NCI-H2107 (cell line): ENCODE data around the gene GART.
"Not testable (repeated sequence)": the region's sequence is repeated elsewhere in the genome, so short reads cannot be mapped to it uniquely, and the experiment has no call there.

Source experiments
- DNase-seq: peaks from one replicate; lab custom pipeline; 2025; lab: John Stamatoyannopoulos, UW

GART gene

GRCh38 chr21:33541756-33542639 is at the start of gene GART:
GART (minus strand) TSS chr21:33542117; CDS start chr21:33539315, 2,802 bp downstream.
- peak; percentile 84 for DNase-seq

- DNase-seq = peak; percentile 84
Measured at GRCh38 chr21:33588485-33589335, 46.8 kb upstream of the GART start, which contains the start of gene DONSON. DONSON (minus strand) TSS chr21:33588684; CDS start chr21:33588641, 43 bp downstream.

- DNase-seq = peak; percentile 12
Measured at GRCh38 chr21:33587792-33588484, 46.0 kb upstream of the GART start.

- DNase-seq = no peak
Measured at GRCh38 chr21:33586927-33587326, 45.0 kb upstream of the GART start.

- DNase-seq = no peak
Measured at GRCh38 chr21:33584455-33584854, 42.5 kb upstream of the GART start.

- DNase-seq = no peak
Measured at GRCh38 chr21:33578959-33579542, 37.1 kb upstream of the GART start.

- DNase-seq = no peak
Measured at GRCh38 chr21:33578214-33578613, 36.3 kb upstream of the GART start.

GRCh38 chr21:33576741-33577141 is 34.8 kb upstream of the GART start:
- DNase-seq = not testable (repeated sequence)

- no peak for DNase-seq
Measured at GRCh38 chr21:33572350-33572749, 30.4 kb upstream of the GART start.

GRCh38 chr21:33569991-33570390 is 28.1 kb upstream of the GART start:
- no peak for DNase-seq

- no peak for DNase-seq
Measured at GRCh38 chr21:33568448-33568847, 26.5 kb upstream of the GART start.

- no peak for DNase-seq
Measured at GRCh38 chr21:33567914-33568313, 26.0 kb upstream of the GART start.

GRCh38 chr21:33566514-33566913 is 24.6 kb upstream of the GART start:
- DNase-seq = no peak

- DNase-seq = no peak
Measured at GRCh38 chr21:33562389-33562788, 20.5 kb upstream of the GART start.

GRCh38 chr21:33561373-33561772 is 19.5 kb upstream of the GART start:
- DNase-seq = no peak

GRCh38 chr21:33560965-33561364 is 19.0 kb upstream of the GART start:
- DNase-seq = no peak

- no peak for DNase-seq
Measured at GRCh38 chr21:33559813-33560212, 17.9 kb upstream of the GART start.

GRCh38 chr21:33558777-33559421 is 17.0 kb upstream of the GART start:
- no peak for DNase-seq

- DNase-seq = no peak
Measured at GRCh38 chr21:33557447-33557846, 15.5 kb upstream of the GART start.

- DNase-seq = no peak
Measured at GRCh38 chr21:33554982-33555344, 13.0 kb upstream of the GART start.

- no peak for DNase-seq
Measured at GRCh38 chr21:33554236-33554981, 12.5 kb upstream of the GART start.
